NCI-H69 (cell line): ENCODE results near the gene PBX1.

ENCODE experiments used
- DNase-seq: peaks from one replicate; lab custom pipeline; 2025; lab: John Stamatoyannopoulos, UW

PBX1 gene

DNA sequence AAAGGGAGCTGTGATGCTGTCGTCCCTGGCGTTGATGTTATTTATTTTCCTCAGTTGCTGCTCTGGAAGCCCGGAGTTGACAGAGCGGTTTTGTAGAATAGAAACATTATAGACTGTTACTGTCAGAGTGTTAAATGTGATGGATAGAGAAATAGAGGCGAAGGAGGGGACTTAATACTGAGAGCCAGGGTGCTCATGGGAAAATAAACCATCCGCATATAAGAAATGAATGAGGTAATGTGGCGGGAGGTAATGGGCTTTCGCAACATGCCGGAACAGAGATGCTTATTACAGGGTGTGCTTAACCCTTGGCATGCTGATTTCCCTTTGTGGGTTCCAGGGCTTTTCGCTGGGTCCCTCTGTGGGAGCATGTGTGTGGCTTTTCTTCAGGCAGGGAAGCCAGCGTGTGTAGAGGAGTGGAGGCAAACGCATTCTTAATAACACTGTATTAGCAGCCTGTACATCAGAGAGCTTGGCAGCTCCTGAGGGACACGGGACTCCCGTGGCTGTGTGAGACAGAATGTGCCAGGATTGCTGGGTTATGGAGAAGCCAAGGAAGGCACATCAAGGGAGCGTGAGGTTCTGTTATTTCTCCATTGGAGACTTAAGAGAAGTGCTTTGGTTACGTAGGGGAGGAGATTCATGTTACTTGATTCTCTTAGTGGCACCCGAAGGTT lies 141.0 kb downstream of the PBX1 start:
- DNase-seq = no peak

DNA sequence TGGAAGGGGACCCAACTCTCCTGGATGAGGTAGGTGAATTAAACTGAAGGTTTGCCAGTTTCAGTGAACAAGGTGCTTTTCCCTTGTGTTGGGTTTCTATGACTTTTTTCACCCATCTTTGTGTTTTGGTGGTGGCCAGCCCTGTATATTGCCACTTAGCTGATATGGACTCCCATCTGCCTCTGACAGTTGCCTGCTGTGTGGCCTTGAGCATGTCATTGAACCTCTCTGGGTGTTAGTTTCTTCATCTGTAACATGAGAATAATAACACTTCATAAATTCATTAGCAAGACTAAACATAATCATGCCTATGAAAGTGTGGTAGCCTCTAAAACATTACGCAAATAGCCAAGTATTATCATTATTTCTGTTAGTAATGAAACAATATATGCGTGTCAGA lies 141.7 kb downstream of the PBX1 start:
- DNase-seq = no peak

DNA sequence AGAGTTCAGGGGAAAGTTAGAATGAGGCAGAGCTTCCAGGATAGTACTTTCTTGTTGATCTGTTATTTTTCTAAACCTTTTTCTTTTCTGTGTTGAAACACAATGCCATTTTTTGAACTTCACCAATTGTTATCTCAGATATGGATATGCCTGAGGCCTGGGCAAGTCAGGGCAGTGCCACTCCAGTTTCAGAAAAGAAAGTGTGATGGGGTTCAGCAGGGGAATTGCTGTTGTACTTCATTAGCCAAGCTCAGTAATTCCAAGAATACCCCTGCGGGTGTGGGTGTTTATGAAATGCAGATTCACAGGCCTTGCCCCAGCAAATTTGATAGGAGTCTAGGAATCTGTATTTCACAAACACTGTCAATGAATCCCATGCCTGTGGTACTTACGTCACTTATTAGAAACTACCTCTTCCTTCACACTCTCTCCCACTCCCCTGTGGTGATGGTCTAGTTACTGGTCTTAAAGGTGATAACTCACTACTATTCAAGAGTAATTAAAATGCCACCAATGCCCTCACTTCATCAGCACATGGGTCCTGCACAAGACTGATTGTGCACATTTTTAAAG lies 142.3 kb downstream of the PBX1 start:
- DNase-seq = no peak

DNA sequence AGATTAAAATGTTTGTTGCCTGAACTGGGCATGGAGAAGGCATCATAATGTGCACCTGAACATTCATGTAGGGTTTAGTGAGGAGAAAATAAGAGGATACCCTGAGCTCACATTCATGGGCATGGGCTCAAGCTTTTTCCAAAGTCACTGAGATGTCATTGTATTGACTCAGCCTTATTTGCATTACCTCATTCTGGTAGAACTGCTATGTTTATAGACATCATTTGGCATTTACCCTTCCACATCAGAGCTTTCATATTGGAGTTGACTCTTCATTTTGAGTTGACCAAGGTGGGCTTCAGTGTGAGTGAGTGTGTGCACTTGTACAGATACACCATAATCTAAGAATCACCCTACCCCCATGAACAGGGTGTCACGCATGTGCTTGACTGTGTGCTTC lies 143.2 kb downstream of the PBX1 start:
- DNase-seq = no peak

- peak; percentile 26 for DNase-seq
These were observed 143.7 kb downstream of the PBX1 start for GRCh38 chr1:164702664-164703063.

- no peak for DNase-seq
These were observed 144.5 kb downstream of the PBX1 start for GRCh38 chr1:164703463-164703862.

DNA sequence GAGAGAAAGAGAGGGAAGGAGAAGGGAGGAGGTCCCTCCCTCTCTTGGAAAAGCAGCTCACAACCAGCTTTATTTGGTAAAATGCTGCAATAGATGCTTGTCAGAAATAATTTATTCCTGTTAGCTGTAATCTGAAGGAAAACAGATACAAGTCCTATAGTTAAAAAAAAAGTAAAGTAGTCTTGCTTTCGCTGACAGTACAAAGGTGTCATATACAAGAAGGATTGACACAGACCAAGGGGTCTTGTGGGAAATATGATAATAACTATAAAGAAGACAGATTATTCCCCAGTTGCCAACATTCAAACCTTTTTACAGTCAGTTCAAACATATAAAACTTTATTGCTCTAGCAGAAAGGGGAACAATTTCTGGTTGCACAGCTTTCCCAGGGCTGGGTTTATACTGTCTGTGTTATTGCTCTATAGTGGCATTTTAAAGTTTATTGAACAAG lies 145.0 kb downstream of the PBX1 start:
- no peak for DNase-seq

DNA sequence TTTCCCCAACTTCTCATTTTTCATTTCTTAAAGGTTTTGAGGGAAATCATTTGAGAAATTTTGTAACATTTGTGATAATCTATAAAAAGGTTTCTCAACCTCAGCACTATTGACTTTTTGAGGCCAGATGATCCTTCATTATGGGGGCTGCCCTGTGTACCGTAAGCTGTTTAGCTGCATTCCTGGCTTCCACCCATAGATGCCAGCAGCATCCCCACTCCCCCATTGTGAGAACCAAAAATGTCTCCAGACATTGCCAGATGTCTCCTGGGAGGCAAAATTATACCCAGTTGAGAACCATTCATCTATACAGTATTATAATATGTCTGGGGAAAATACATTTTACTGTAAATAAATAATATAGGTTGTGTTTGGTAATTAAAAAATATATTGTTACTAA lies 146.0 kb downstream of the PBX1 start:
- DNase-seq = peak; percentile 85

GRCh38 chr1:164706606-164706987 lies 147.6 kb downstream of the PBX1 start:
- DNase-seq = peak; percentile 59

DNA sequence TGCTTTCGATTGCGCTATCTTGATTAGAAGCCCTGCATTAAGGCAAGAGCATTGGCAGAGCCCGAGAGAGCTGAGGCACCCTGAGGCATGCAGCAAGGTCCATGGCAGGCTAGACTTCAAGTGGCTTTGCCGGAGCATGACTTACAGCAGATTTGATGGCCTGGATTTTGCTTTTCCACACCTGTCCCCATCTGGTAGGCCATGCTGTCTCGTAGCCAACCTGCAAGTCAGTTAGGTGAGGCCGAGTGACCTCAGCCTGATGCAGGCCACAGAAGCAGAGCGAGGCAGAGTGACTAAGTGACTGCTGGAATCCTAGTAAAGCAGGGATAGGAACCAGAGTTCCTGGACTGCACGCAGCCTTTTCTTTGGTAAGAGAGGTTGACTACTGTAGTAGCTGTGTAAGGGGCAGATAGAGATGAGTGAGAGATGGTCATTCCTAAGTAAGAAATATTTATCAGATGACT lies 148.9 kb downstream of the PBX1 start:
- no peak for DNase-seq

- DNase-seq = no peak
These were observed 149.6 kb downstream of the PBX1 start for GRCh38 chr1:164708596-164708995.

GRCh38 chr1:164709126-164709525 lies 150.1 kb downstream of the PBX1 start:
- DNase-seq = no peak

DNA sequence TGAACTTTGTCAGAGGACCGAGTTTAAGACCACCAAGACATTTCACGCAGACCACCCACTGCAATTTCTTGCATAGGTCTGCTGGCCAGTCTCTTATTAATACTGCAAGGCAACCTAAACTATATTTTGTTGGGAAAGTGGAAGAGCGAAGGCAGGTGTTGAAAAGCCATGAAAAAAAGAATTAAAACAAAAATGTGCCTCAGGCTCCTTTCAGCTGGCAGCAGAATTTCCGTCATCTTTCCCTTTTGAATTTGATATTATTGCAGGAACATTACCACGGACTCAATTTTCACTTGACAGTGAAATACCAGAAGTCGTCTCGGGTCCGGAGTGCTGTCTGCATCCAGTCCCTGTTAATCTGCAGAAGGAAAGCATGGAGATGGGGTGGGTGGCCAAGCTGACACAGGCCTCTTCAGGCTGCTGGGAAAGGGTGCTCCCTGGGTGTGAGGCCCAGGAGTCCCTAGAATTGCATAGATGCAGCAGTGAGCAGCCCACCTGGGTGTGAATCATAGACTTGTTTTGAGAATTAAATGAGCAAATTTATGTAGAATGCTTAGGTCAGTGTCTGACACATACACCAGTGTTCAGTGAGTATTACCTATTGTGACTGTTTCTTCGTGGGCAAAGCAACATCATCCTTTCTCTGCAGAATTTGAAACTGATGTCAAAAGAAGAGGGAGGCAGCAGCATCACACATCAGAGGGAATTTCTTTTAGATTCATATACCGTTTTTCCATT lies 150.7 kb downstream of the PBX1 start:
- DNase-seq = no peak

- DNase-seq = no peak
These were observed 153.4 kb downstream of the PBX1 start for GRCh38 chr1:164712131-164713036.

- no peak for DNase-seq
These were observed 154.6 kb downstream of the PBX1 start for GRCh38 chr1:164713456-164714207.

GRCh38 chr1:164716992-164717703 lies 158.2 kb downstream of the PBX1 start:
- DNase-seq = no peak

GRCh38 chr1:164718821-164719220 lies 159.8 kb downstream of the PBX1 start:
- DNase-seq = no peak

DNA sequence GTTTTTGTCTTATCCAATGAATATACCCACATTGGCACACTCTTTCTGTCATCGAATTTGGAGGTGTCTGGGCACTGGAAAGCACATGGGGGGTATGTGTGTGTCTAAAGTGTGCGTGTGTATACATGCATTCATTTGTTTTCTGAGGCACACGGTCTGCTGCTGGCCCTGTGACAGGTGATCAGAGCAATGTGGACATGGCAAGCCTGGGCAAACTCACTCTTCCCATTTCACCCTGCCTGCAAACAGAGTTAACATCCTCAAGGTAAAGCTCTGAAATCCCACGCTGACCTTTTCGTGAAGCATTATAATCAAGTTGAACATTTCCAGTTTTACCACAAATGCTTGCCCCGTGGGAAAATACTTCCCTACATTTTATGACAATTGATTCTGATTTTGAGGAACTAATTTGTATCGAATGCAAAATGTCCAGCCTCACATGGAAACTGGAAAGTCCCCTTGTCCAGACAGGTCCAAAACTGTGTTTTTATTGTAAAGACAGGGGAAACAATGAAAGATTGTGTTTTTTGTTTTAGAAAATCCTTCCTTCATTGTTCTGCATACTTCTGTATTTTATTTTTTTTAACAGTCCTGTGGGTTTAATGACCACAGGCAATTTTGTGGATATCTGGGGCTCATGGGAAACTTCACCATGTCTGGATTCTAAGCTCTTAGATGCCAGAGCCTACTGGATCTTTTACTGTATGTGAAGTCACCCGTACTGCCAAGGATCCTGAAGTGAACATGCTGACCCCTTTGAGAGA lies 160.9 kb downstream of the PBX1 start:
- peak; percentile 54 for DNase-seq

GRCh38 chr1:164720440-164721227 lies 161.7 kb downstream of the PBX1 start:
- peak; percentile 40 for DNase-seq
